Neuronal stem cell (in vitro differentiated cells): ENCODE data around the gene UIMC1.

ENCODE experiments used
- DNase-seq: peaks from one replicate; pipeline ENCODE4 v3.0.0-alpha.2; 2013; ENCODE audit warnings: low spot score
- H2AFZ ChIP-seq: one replicate; pipeline ENCODE4 v1.6.1; 2013; ENCODE audit warnings: mild to moderate bottlenecking, low read length, inconsistent platforms
- H2AK5ac ChIP-seq: 2 replicates; pipeline ENCODE4 v1.6.1; 2013; ENCODE audit warnings: low read depth, mild to moderate bottlenecking, inconsistent platforms, low read length, moderate library complexity, mixed read lengths
- H2BK120ac ChIP-seq: 2 replicates; pipeline ENCODE4 v1.6.1; 2013; ENCODE audit warnings: low read depth, mild to moderate bottlenecking, inconsistent platforms, low read length, moderate library complexity, mixed read lengths
- H2BK12ac ChIP-seq: one replicate; pipeline ENCODE4 v1.6.1; 2013; ENCODE audit warnings: low read length, inconsistent platforms
- H2BK15ac ChIP-seq: 2 replicates; pipeline ENCODE4 v1.6.1; 2013; ENCODE audit warnings: mild to moderate bottlenecking, low read length, inconsistent platforms, mixed read lengths
- H2BK5ac ChIP-seq: one replicate; pipeline ENCODE4 v1.6.1; 2013; ENCODE audit warnings: inconsistent platforms, mild to moderate bottlenecking, low read length, moderate library complexity
- H3K14ac ChIP-seq: one replicate; pipeline ENCODE4 v1.6.1; 2013; ENCODE audit warnings: low read length, inconsistent platforms
- H3K18ac ChIP-seq: 2 replicates; pipeline ENCODE4 v1.6.1; 2013; ENCODE audit warnings: low read length, inconsistent platforms
- H3K23ac ChIP-seq: 2 replicates; pipeline ENCODE4 v1.6.1; 2013; ENCODE audit warnings: low read depth, mild to moderate bottlenecking, mixed read lengths, low read length, inconsistent platforms; ENCODE audit not compliant: poor library complexity
- H3K27ac ChIP-seq: replicated peaks from 3 replicates; pipeline ENCODE4 v1.5.1; 2013; ENCODE audit warnings: low read length, inconsistent platforms
- H3K27me3 ChIP-seq, 3 experiments: 2 replicates each; pipeline ENCODE4 v1.6.1; 2013; ENCODE audit warnings: low read length in 3 of 3, mild to moderate bottlenecking in 2 of 3, inconsistent platforms in 1 of 3, low read depth in 1 of 3, mixed read lengths in 1 of 3, moderate library complexity in 1 of 3; ENCODE audit not compliant: control insufficient read depth in 3 of 3, insufficient read depth in 3 of 3
- H3K36me3 ChIP-seq, 2 donors: replicated peaks in 1 of 2; 2 replicates each; pipeline ENCODE4 v1.6.1; 2013; ENCODE audit warnings: low read length in 2 of 2; ENCODE audit not compliant: control insufficient read depth in 2 of 2, insufficient read depth in 2 of 2
- H3K4ac ChIP-seq: 2 replicates; pipeline ENCODE4 v1.6.1; 2013; ENCODE audit warnings: inconsistent platforms, mild to moderate bottlenecking, low read length, moderate library complexity
- H3K4me1 ChIP-seq, 2 donors: 1 replicate in 1 of 2; 2 replicates in 1 of 2; pipeline ENCODE4 v1.6.1; 2013; ENCODE audit warnings: low read length in 2 of 2, low read depth in 1 of 2; ENCODE audit not compliant: control insufficient read depth in 2 of 2, insufficient read depth in 1 of 2
- H3K4me2 ChIP-seq: one replicate; pipeline ENCODE4 v1.6.1; 2013; ENCODE audit warnings: mild to moderate bottlenecking, low read length, inconsistent platforms; ENCODE audit not compliant: insufficient read depth, poor library complexity, severe bottlenecking
- H3K4me3 ChIP-seq, 2 donors: 2 replicates each; pipeline ENCODE4 v1.5.1; 2013; ENCODE audit warnings: low read length in 2 of 2, mild to moderate bottlenecking in 2 of 2, inconsistent platforms in 1 of 2, moderate library complexity in 1 of 2
- H3K79me1 ChIP-seq: one replicate; pipeline ENCODE4 v1.6.1; 2013; ENCODE audit warnings: low read depth, mild to moderate bottlenecking, inconsistent platforms, low read length, moderate library complexity
- H3K9ac ChIP-seq: one replicate; pipeline ENCODE4 v1.6.1; 2013; ENCODE audit warnings: mild to moderate bottlenecking, low read depth, low read length, inconsistent platforms; ENCODE audit not compliant: poor library complexity
- H3K9me3 ChIP-seq, 2 donors: replicated peaks in 1 of 2; 2 replicates each; pipeline versions ENCODE3 to v1.6.1; 2013; ENCODE audit warnings: low read length in 2 of 2, mild to moderate bottlenecking in 2 of 2, inconsistent platforms in 1 of 2, low read depth in 1 of 2, mixed read lengths in 1 of 2, moderate library complexity in 1 of 2; ENCODE audit not compliant: control insufficient read depth in 2 of 2, insufficient read depth in 1 of 2
- H4K8ac ChIP-seq: one replicate; pipeline ENCODE4 v1.6.1; 2013; ENCODE audit warnings: low read depth, mild to moderate bottlenecking, inconsistent platforms, low read length, moderate library complexity
- H4K91ac ChIP-seq: one replicate; pipeline ENCODE4 v1.6.1; 2013; ENCODE audit warnings: low read length, low read depth, mild to moderate bottlenecking, inconsistent platforms; ENCODE audit not compliant: poor library complexity
- WGBS, 2 donors: extraction: QIAGEN DNeasy Blood & Tissue Kit; methylation state at CpG; one replicate each; pipeline ENCODE4 v1.1.7; 2013; ENCODE audit warnings: missing lambda C conversion rate in 2 of 2, mixed read lengths in 1 of 2; ENCODE audit not compliant: insufficient read length in 2 of 2, insufficient replicate concordance in 1 of 2; ENCODE audit errors: extremely low coverage in 2 of 2; 5-methylcytosine and 5-hydroxymethylcytosine counted together

Gene UIMC1

GRCh38 chr5:176860381-176860780 is 146.2 kb downstream of the UIMC1 start:
- Histone ChIP-seq H3K79me1 (no peaks in the 10 kb centered on the region), H3K4me2 (no peak overlapping the region), H3K4ac (no peak overlapping the region), H3K27me3 (peaks cover 0 to 71% (median 0%) of the 10 kb centered on the region in 3 experiments), H3K18ac (peak overlapping the region; percentile 78), H3K36me3 (no peaks in the 10 kb centered on the region), H3K9me3 (no peaks in the 10 kb centered on the region), H2BK5ac (no peak overlapping the region), H4K8ac (no peak overlapping the region), H3K4me3 (no peak overlapping the region), H2BK12ac (no peak overlapping the region), H3K23ac (no peak overlapping the region), H3K27ac (no peak overlapping the region), H2AFZ (no peak overlapping the region), H3K9ac (no peak overlapping the region), H3K4me1 (peaks cover 19 to 27% of the 10 kb centered on the region in 2 donors), H2BK15ac (peak overlapping the region; percentile 91), H3K14ac (no peak overlapping the region), H2AK5ac (peak overlapping the region; percentile 64), H4K91ac (no peak overlapping the region), H2BK120ac (no peak overlapping the region)
- no peak for DNase-seq
- WGBS, 2 donors = no CpG with 5 or more reads among the region's 11 CpGs

- H2AFZ ChIP-seq = no peak overlapping the region
- H2BK120ac ChIP-seq = no peak overlapping the region
- H3K18ac ChIP-seq = peak overlapping the region; percentile 46
- no peak overlapping the region for H3K9ac ChIP-seq
- no peak overlapping the region for H3K4me3 ChIP-seq
- no peaks in the 10 kb centered on the region for H3K9me3 ChIP-seq
- no peak overlapping the region for H3K27ac ChIP-seq
- no peaks in the 10 kb centered on the region for H3K36me3 ChIP-seq
- H3K23ac ChIP-seq = no peak overlapping the region
- H4K91ac ChIP-seq = no peak overlapping the region
- WGBS, 2 donors = no CpG with 5 or more reads among the region's 10 CpGs
- H3K4me1 ChIP-seq = peaks cover 19 to 30% of the 10 kb centered on the region in 2 donors
- H2AK5ac ChIP-seq = no peak overlapping the region
- H4K8ac ChIP-seq = no peak overlapping the region
- H2BK12ac ChIP-seq = no peak overlapping the region
- no peak overlapping the region for H3K4me2 ChIP-seq
- H2BK15ac ChIP-seq = peak overlapping the region; percentile 91
- H3K79me1 ChIP-seq = no peaks in the 10 kb centered on the region
- H3K4ac ChIP-seq = no peak overlapping the region
- H3K14ac ChIP-seq = no peak overlapping the region
- H2BK5ac ChIP-seq = no peak overlapping the region
- DNase-seq = no peak
- peaks cover 0 to 71% (median 0%) of the 10 kb centered on the region in 3 experiments for H3K27me3 ChIP-seq
Observed at GRCh38 chr5:176859916-176860315, 146.7 kb downstream of the UIMC1 start.

- Histone ChIP-seq H3K27me3 (peaks cover 0 to 68% (median 0%) of the 10 kb centered on the region in 3 experiments), H4K91ac (no peak overlapping the region), H3K14ac (peak overlapping the region; percentile 86), H3K4me1 (peaks cover 11 to 26% of the 10 kb centered on the region in 2 donors), H3K9me3 (no peaks in the 10 kb centered on the region), H2BK12ac (peak overlapping the region; percentile 87), H4K8ac (no peak overlapping the region), H2BK120ac (no peak overlapping the region), H2BK5ac (no peak overlapping the region), H3K18ac (peak overlapping the region; percentile 90), H3K4me2 (no peak overlapping the region), H3K36me3 (no peaks in the 10 kb centered on the region), H3K79me1 (peaks cover 2% of the 10 kb centered on the region), H3K4me3 (no peak overlapping the region), H2AFZ (no peak overlapping the region), H3K27ac (no peak overlapping the region), H3K4ac (no peak overlapping the region), H3K23ac (no peak overlapping the region), H2BK15ac (peak overlapping the region; percentile 86), H2AK5ac (peak overlapping the region; percentile 15), H3K9ac (peak overlapping the region; percentile 27)
- no CpG with 5 or more reads among the region's 11 CpGs for WGBS, 2 donors
- DNase-seq = no peak
Observed at GRCh38 chr5:176857894-176858273, 148.7 kb downstream of the UIMC1 start.

GRCh38 chr5:176857216-176857893 is 149.2 kb downstream of the UIMC1 start:
- no peak overlapping the region for H4K91ac ChIP-seq
- H4K8ac ChIP-seq = no peak overlapping the region
- no CpG with 5 or more reads among the region's 19 CpGs for WGBS, 2 donors
- DNase-seq = no peak
- peak overlapping the region; percentile 27 for H3K9ac ChIP-seq
- H3K4ac ChIP-seq = no peak overlapping the region
- H3K79me1 ChIP-seq = peaks cover 2% of the 10 kb centered on the region
- H2BK120ac ChIP-seq = no peak overlapping the region
- H2BK12ac ChIP-seq = peak overlapping the region; percentile 87
- peaks cover 7 to 25% of the 10 kb centered on the region in 2 donors for H3K4me1 ChIP-seq
- peaks cover 0 to 68% (median 0%) of the 10 kb centered on the region in 3 experiments for H3K27me3 ChIP-seq
- peak overlapping the region; percentile 90 for H3K18ac ChIP-seq
- H3K9me3 ChIP-seq = no peaks in the 10 kb centered on the region
- H2BK5ac ChIP-seq = no peak overlapping the region
- H3K36me3 ChIP-seq = no peaks in the 10 kb centered on the region
- peak overlapping the region; percentile 15 for H2AK5ac ChIP-seq
- H2AFZ ChIP-seq = no peak overlapping the region
- no peak overlapping the region for H3K4me2 ChIP-seq
- no peak overlapping the region for H3K14ac ChIP-seq
- no peak overlapping the region for H3K4me3 ChIP-seq
- peak overlapping the region; percentile 23 for H3K23ac ChIP-seq
- peak overlapping the region; percentile 86 for H2BK15ac ChIP-seq
- no peak overlapping the region for H3K27ac ChIP-seq
